Measurements from ENCODE around the gene KCNK17. TPM values are rescaled to one million over a fixed set of nuclear protein-coding genes. Genes with fewer than 3 reads are reported as not detected.

The KCNK17 gene
- total RNA-seq, 2 experiments from 2014 or later: not detected

DNA sequence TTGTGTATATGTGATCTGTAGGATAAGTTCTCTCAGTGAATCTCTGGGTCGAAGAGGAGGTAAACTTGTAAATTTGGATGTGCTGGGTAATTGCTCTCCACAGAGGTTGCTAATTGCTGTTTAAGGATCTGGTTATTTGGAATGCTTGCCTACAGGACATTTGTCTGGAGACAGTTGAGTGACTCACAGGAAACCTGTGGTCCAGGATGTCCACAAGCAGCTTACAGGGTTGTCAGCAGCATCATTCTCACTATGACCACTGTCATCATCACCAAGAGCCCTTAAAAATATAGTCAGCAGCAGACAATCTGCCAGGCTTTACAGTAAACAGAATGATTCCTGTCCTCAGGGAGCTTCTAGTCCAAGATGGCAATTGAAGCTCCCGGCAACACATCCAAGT, 53.8 kb downstream of the KCNK17 start:
- Mint-ChIP-seq H3K9me3 (no peaks in the 10 kb centered on the region), H3K4me1 (ENCODE audit: low read depth) (peaks cover 18% of the 10 kb centered on the region), H3K36me3 (ENCODE audit: low read depth) (no peaks in the 10 kb centered on the region), H3K27me3 (peaks cover 12% of the 10 kb centered on the region), H3K27ac (no peak overlapping the region), H3K4me3 (no peak overlapping the region)
- ChIA-PET POLR2A (no interaction called here), CTCF (interaction anchor here (1.1 to 1.4 kb wide), 2 partner anchors 42 to 49 kb away, joined by 3 to 6 read pairs; no protein-coding TSS in a partner anchor)
- TF ChIP-seq, protein P1, sequence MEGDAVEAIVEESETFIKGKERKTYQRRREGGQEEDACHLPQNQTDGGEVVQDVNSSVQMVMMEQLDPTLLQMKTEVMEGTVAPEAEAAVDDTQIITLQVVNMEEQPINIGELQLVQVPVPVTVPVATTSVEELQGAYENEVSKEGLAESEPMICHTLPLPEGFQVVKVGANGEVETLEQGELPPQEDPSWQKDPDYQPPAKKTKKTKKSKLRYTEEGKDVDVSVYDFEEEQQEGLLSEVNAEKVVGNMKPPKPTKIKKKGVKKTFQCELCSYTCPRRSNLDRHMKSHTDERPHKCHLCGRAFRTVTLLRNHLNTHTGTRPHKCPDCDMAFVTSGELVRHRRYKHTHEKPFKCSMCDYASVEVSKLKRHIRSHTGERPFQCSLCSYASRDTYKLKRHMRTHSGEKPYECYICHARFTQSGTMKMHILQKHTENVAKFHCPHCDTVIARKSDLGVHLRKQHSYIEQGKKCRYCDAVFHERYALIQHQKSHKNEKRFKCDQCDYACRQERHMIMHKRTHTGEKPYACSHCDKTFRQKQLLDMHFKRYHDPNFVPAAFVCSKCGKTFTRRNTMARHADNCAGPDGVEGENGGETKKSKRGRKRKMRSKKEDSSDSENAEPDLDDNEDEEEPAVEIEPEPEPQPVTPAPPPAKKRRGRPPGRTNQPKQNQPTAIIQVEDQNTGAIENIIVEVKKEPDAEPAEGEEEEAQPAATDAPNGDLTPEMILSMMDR (IDR thresholded peaks at IDR 0.05): no peak
- intact Hi-C loops (cut with micrococcal nuclease): no loop called here
- ATAC-seq (no peak), DNase-seq (no peak)

DNA sequence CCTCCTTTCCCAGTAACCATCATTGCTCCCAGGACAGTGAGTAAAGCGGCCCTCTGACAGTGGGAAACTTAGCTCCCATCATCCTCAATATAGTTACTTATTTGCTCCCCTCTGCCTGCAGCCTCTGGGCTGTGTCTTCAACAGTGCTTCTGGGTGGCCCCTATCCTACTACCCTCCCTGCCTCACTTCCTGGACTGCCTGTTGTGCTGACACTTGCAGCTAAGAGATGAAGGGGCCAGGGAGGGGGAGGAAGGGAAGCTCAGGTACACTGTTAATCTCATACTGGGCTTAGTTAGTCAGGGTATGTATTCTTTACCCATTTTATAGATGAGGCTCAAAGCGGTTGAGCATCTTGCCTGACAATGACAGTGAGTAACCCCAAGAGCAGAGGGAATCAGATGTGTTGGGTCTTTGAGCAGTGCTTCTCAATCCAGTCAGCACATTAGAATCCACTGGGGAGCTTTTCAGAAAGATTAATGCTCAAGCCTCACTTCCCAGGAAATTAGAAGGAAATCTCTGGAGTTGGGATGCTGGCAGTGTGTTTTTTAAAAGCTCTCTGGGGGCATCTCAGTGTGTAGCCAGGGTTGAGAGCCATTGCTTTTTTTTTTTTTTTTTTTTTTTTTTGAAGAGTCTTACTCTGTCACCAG, 57.8 kb downstream of the KCNK17 start:
- intact Hi-C loops (cut with micrococcal nuclease): no loop called here
- POLR2A ChIA-PET: interaction anchor here (0.9 to 1.1 kb wide), 2 partner anchors 12 to 25 kb away, joined by 3 read pairs; no protein-coding TSS in a partner anchor
- DNase-seq (peak; percentile 18), ATAC-seq (peak; percentile 58)
- H3K27me3 Mint-ChIP-seq: peaks cover 7% of the 10 kb centered on the region
- no peaks in the 10 kb centered on the region for H3K36me3 Mint-ChIP-seq (ENCODE audit: low read depth)
- H3K27ac Mint-ChIP-seq: no peak overlapping the region
- H3K4me3 Mint-ChIP-seq: no peak overlapping the region
- TF ChIP-seq, protein P1 (IDR thresholded peaks at IDR 0.05): no peak
- H3K4me1 Mint-ChIP-seq (ENCODE audit: low read depth): peaks cover 10% of the 10 kb centered on the region
- CTCF ChIA-PET: interaction anchor here (1.5 to 2.7 kb wide), 2 partner anchors 9 to 46 kb away, joined by 5 to 6 read pairs; no protein-coding TSS in a partner anchor
- H3K9me3 Mint-ChIP-seq: peaks cover 2% of the 10 kb centered on the region

DNA sequence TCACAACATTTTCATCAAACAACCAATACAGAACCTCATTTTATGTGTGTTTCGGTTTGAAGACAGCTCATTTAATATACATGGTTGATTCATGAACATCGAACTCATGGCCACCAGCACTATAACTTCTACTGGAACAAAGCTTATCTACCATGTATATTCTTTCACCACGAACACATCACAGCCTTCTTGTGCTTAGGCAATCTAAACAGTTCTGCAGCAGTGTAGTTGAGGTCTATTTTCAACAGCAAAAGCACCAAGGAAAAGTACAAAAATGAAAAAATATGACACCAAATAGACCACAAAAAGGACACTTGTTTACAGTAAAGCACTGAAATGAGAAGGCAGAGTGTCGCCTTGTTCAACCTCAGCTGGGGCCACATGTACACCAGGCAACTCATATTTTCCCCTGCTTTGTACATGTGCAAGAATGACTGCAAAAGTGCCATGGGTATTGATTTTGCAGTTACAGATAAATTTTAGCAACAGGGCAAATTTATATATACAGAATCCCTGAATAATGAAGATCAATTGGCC, 59.2 kb downstream of the KCNK17 start:
- ATAC-seq (no peak), DNase-seq (peak; percentile 10)
- TF ChIP-seq, protein P1 (IDR thresholded peaks at IDR 0.05): no peak
- no peak overlapping the region for H3K27ac Mint-ChIP-seq
- no peaks in the 10 kb centered on the region for H3K27me3 Mint-ChIP-seq
- ChIA-PET CTCF (interaction anchor here (0.7 to 2.7 kb wide), 3 partner anchors 10 to 48 kb away, joined by 3 to 6 read pairs (median 5); no protein-coding TSS in a partner anchor), POLR2A (interaction anchor here (0.8 kb wide), 1 partner anchor 9 kb away, joined by 4 read pairs; no protein-coding TSS in a partner anchor)
- no peaks in the 10 kb centered on the region for H3K36me3 Mint-ChIP-seq (ENCODE audit: low read depth)
- peaks cover 2% of the 10 kb centered on the region for H3K9me3 Mint-ChIP-seq
- no peak overlapping the region for H3K4me3 Mint-ChIP-seq
- H3K4me1 Mint-ChIP-seq (ENCODE audit: low read depth): peaks cover 10% of the 10 kb centered on the region
- intact Hi-C loops (cut with micrococcal nuclease): no loop called here

DNA sequence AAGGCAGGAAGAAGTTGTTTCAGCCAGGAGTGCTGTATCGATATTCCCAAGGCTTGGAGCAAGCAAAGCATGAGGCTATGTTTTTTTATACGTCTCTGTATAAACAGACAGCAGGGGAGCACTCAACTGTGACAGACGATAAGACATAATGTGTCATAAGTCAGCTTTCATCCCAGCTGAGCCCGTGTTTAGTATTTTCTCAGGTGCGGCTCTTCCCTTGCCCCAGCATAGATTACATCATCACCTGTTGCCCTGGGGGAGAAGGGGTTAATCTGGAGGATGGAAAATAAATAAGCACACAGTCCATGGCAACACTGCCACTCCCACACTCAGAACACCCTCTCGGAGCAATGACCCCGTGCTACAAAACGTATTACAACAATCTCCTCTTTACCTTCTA, 62.8 kb downstream of the KCNK17 start:
- DNase-seq: no peak
- Mint-ChIP-seq H3K27ac (no peak overlapping the region), H3K27me3 (no peaks in the 10 kb centered on the region), H3K9me3 (peaks cover 2% of the 10 kb centered on the region), H3K4me3 (no peak overlapping the region), H3K36me3 (ENCODE audit: low read depth) (no peaks in the 10 kb centered on the region), H3K4me1 (ENCODE audit: low read depth) (peaks cover 12% of the 10 kb centered on the region)
- intact Hi-C loops (cut with micrococcal nuclease): no loop called here
- TF ChIP-seq, protein P1 (IDR thresholded peaks at IDR 0.05): no peak
- POLR2A ChIA-PET: no interaction called here
- ATAC-seq: no peak
- CTCF ChIA-PET: no interaction called here

DNA sequence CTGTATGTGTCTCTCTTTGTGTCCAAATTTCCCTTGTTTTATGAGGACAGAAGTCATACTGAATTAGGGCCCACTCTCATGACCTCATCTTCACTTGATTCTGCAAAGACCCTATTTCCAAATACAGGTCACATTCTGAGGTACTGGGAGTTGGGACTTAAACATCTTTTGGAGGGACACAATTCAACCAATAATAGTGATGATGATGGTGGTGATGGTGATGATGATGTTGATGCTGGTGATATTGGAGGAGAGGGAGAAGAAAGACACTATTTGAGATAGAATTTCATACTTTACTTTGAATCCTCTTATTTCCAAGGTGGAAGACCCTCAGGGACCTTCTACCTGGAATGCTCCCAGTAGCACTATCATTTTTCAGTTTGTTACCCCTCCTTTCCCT, 63.7 kb downstream of the KCNK17 start:
- ATAC-seq: no peak
- Mint-ChIP-seq H3K27me3 (no peaks in the 10 kb centered on the region), H3K27ac (no peak overlapping the region), H3K9me3 (peaks cover 2% of the 10 kb centered on the region), H3K36me3 (ENCODE audit: low read depth) (no peaks in the 10 kb centered on the region), H3K4me3 (no peak overlapping the region), H3K4me1 (ENCODE audit: low read depth) (peaks cover 8% of the 10 kb centered on the region)
- CTCF ChIA-PET: no interaction called here
- TF ChIP-seq, protein P1 (IDR thresholded peaks at IDR 0.05): no peak
- no peak for DNase-seq
- POLR2A ChIA-PET: no interaction called here
- intact Hi-C loops (cut with micrococcal nuclease): no loop called here

All from activated CD8-positive, alpha-beta T cell treated with anti-CD3 and anti-CD28 coated beads for 36 hours (primary cell).